ENCODE data around the gene KLHDC10.

GRCh38 chr7:130134726-130135125 is 64.4 kb downstream of the KLHDC10 start:
- TF ChIP-seq CTCF (IDR thresholded peaks at IDR 0.05; ENCODE audit: poor library complexity) (no peak), EZH2 (IDR thresholded peaks at IDR 0.05; ENCODE audit: borderline replicate concordance) (no peak), EZH2phosphoT487 (IDR thresholded peaks at IDR 0.05; ENCODE audit: low read depth, severe bottlenecking, unreplicated experiment) (no peak)
